M059J (cell line): ENCODE measurements around the gene RIN3. TPM values are rescaled to one million over a fixed set of nuclear protein-coding genes. Genes with fewer than 3 reads are reported as not detected.

Source experiments
- DNase-seq: peaks from one replicate; pipeline ENCODE4 v3.0.0-alpha.2; 2012; ENCODE audit warnings: low read depth
- total RNA-seq: library from RNA; depleted of rRNA; stranded (reverse); fragments of >200 nt; shearing (Covaris generic); gene quantifications from 2 replicates; pipeline ENCODE4 v1.2.3, GENCODE V29; 2014

The RIN3 gene
- total RNA-seq, 1 experiment from 2014 or later = 1.1 TPM

- no peak for DNase-seq
Measured at GRCh38 chr14:92556863-92557543, 43.4 kb downstream of the RIN3 start.

- no peak for DNase-seq
Measured at GRCh38 chr14:92557544-92557912, 43.9 kb downstream of the RIN3 start.

GRCh38 chr14:92558319-92558718 lies 44.7 kb downstream of the RIN3 start:
- no peak for DNase-seq

GRCh38 chr14:92559486-92559885 lies 45.9 kb downstream of the RIN3 start:
- no peak for DNase-seq

GRCh38 chr14:92560106-92560865 lies 46.7 kb downstream of the RIN3 start:
- no peak for DNase-seq

GRCh38 chr14:92561906-92562479 lies 48.4 kb downstream of the RIN3 start:
- DNase-seq = no peak

GRCh38 chr14:92563359-92563758 lies 49.8 kb downstream of the RIN3 start:
- no peak for DNase-seq

GRCh38 chr14:92563765-92564285 lies 50.2 kb downstream of the RIN3 start:
- DNase-seq = no peak

- DNase-seq = no peak
Measured at GRCh38 chr14:92564344-92565039, 50.9 kb downstream of the RIN3 start.

- no peak for DNase-seq
Measured at GRCh38 chr14:92565040-92565717, 51.6 kb downstream of the RIN3 start.

- DNase-seq = no peak
Measured at GRCh38 chr14:92565718-92566115, 52.1 kb downstream of the RIN3 start.

GRCh38 chr14:92567173-92567725 lies 53.7 kb downstream of the RIN3 start:
- no peak for DNase-seq

GRCh38 chr14:92568621-92569479 lies 55.3 kb downstream of the RIN3 start:
- DNase-seq = no peak

- DNase-seq = no peak
Measured at GRCh38 chr14:92570674-92571262, 57.2 kb downstream of the RIN3 start.

- no peak for DNase-seq
Measured at GRCh38 chr14:92572050-92572449, 58.5 kb downstream of the RIN3 start.

GRCh38 chr14:92573761-92574498 lies 60.3 kb downstream of the RIN3 start:
- DNase-seq = no peak

- DNase-seq = no peak
Measured at GRCh38 chr14:92575061-92575747, 61.6 kb downstream of the RIN3 start.

- no peak for DNase-seq
Measured at GRCh38 chr14:92575748-92576303, 62.2 kb downstream of the RIN3 start.
